ENCODE results near the gene ANKRD11. TPM values are rescaled to one million over a fixed set of nuclear protein-coding genes. Genes with fewer than 3 reads are reported as not detected.

The ANKRD11 gene
- total RNA-seq, 1 donor from 2014 or later = 133 TPM

DNA sequence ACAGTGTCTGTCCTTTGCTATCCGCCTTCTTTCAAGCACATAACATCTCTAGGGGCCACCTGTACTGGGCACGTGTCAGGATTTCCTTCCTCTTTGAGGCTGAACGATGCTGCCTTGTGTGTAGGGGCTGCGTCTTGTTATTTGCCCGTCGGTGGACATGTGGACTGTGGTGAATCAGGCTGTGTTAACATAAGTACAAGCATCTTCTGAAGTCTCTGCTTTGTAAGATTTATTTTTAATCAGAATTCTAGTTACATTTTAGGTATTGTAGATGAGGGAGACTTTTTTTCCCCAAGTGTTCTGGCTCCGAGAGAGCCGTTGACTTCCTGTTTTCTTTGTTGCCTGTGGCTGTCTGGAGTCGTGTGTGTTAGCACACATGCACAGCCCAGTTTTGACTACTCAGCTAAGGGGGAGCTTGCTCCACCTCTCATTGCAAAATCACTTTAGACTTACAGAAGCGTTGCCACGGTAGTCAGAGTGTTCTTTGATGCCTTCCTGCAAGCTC, 43.9 kb upstream of the ANKRD11 start:
- Histone ChIP-seq H3K27me3 (ENCODE audit: control insufficient read depth, insufficient read depth, low read length) (no peaks in the 10 kb centered on the region), H3K4me3 (ENCODE audit: low read depth, low read length) (no peak overlapping the region), H3K36me3 (ENCODE audit: control insufficient read depth, insufficient read depth, low read length) (peaks cover 7% of the 10 kb centered on the region)
- DNase-seq (ENCODE audit: low read depth) = no peak
- TF ChIP-seq, protein P1, sequence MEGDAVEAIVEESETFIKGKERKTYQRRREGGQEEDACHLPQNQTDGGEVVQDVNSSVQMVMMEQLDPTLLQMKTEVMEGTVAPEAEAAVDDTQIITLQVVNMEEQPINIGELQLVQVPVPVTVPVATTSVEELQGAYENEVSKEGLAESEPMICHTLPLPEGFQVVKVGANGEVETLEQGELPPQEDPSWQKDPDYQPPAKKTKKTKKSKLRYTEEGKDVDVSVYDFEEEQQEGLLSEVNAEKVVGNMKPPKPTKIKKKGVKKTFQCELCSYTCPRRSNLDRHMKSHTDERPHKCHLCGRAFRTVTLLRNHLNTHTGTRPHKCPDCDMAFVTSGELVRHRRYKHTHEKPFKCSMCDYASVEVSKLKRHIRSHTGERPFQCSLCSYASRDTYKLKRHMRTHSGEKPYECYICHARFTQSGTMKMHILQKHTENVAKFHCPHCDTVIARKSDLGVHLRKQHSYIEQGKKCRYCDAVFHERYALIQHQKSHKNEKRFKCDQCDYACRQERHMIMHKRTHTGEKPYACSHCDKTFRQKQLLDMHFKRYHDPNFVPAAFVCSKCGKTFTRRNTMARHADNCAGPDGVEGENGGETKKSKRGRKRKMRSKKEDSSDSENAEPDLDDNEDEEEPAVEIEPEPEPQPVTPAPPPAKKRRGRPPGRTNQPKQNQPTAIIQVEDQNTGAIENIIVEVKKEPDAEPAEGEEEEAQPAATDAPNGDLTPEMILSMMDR (IDR thresholded peaks at IDR 0.05; ENCODE audit: insufficient read depth, low read length, poor library complexity, severe bottlenecking) = no peak

DNA sequence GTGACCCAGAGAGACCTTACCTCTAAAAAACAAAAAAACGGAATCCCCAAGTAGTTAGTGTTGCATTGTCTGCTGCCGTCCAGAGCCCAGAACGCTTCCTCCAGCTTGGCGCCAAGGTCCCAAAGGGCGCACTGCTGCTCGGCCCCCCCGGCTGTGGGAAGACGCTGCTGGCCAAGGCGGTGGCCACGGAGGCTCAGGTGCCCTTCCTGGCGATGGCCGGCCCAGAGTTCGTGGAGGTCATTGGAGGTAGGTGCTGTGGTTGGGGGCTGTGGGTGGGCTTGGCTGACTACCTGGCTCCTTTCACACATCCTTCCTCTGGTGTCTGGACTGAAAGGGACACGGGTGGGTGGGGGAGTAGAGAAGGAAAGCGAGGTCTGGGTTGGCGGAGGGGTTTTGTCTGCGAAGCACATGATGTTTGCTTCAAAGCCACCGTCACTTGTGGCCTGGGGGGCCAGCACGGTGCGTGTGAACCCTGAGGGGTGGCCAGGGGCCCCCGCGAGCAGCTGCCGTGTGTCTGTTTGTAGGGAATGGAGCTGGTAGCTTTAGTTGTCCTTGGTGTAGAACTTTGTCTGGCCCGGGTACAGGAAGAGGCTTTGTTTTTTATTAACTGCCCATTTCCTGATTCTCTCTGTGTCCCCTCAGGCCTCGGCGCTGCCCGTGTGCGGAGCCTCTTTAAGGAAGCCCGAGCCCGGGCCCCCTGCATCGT, 41.6 kb upstream of the ANKRD11 start:
- no peak for DNase-seq (ENCODE audit: low read depth)
- no peaks in the 10 kb centered on the region for H3K27me3 ChIP-seq (ENCODE audit: control insufficient read depth, insufficient read depth, low read length)
- H3K36me3 ChIP-seq (ENCODE audit: control insufficient read depth, insufficient read depth, low read length) = peaks cover 7% of the 10 kb centered on the region
- TF ChIP-seq, protein P1 (IDR thresholded peaks at IDR 0.05; ENCODE audit: insufficient read depth, low read length, poor library complexity, severe bottlenecking) = no peak
- H3K4me3 ChIP-seq (ENCODE audit: low read depth, low read length) = no peak overlapping the region

DNA sequence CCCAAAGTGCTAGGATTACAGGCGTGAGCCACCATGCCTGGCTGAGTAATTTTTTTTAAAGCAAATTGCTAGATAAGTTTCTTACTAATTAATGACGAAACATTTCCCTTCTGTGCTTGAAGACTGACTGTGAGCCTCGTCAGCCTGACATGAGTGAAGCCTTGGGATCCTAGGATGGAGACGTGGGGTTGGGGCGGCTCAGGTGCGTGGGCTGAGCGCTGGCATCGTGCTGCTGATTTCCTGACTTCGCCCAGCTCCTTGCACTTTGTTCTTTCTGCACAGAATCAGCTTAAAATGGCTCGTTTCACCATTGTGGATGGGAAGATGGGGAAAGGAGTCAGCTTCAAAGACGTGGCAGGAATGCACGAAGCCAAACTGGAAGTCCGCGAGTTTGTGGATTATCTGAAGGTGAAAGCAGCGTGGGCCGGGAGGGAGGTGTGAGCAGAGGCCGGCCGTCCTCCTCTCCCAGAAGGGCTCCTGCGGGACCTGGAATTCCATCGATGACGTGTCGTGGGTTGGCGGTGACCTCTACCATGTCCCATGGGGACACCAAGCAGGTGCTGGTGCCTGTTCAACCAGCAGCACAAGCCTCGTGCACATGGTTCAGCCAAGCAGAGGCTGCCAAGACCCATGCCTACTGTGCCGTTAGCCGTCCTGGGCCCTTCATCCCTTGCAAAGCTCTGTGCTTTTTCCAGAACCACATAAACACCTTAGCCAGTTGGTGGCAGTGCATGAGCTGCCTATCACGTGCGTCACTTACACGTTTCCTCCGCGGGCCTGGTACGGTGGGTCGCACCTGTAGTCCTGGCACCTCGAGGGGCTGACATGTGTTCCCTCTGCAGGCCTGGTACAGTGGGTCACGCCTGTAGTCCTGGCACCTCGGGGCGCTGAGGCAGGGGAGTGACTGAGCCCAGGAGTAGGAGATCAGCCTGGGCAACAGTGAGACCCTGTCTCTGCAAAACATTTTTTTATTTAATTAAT, 40.3 kb upstream of the ANKRD11 start:
- DNase-seq (ENCODE audit: low read depth) = no peak
- H3K36me3 ChIP-seq (ENCODE audit: control insufficient read depth, insufficient read depth, low read length) = peaks cover 4% of the 10 kb centered on the region
- TF ChIP-seq, protein P1 (IDR thresholded peaks at IDR 0.05; ENCODE audit: insufficient read depth, low read length, poor library complexity, severe bottlenecking) = no peak
- no peaks in the 10 kb centered on the region for H3K27me3 ChIP-seq (ENCODE audit: control insufficient read depth, insufficient read depth, low read length)
- H3K4me3 ChIP-seq (ENCODE audit: low read depth, low read length) = no peak overlapping the region

DNA sequence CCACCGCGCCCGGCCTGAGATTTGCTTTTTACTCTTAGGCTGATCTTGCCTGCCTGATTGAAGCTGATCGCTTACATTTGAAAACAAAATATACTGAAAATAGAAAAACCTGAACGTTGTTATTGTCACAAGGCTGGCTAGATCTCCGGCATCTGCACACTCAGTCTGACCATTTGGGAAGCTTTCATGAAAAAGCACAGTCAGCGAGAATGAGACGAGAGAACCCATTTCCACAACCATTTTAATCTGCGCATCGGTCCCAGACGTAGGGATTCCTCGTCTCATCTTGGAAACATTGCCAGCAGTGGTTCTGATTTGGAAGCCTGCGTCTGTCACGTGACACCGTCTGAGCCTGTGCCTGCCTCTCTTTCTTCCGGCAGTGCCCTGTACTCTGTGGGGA, 38.7 kb upstream of the ANKRD11 start:
- peaks cover 7% of the 10 kb centered on the region for H3K36me3 ChIP-seq (ENCODE audit: control insufficient read depth, insufficient read depth, low read length)
- H3K4me3 ChIP-seq (ENCODE audit: low read depth, low read length) = no peak overlapping the region
- no peak for DNase-seq (ENCODE audit: low read depth)
- no peaks in the 10 kb centered on the region for H3K27me3 ChIP-seq (ENCODE audit: control insufficient read depth, insufficient read depth, low read length)
- TF ChIP-seq, protein P1 (IDR thresholded peaks at IDR 0.05; ENCODE audit: insufficient read depth, low read length, poor library complexity, severe bottlenecking) = no peak

DNA sequence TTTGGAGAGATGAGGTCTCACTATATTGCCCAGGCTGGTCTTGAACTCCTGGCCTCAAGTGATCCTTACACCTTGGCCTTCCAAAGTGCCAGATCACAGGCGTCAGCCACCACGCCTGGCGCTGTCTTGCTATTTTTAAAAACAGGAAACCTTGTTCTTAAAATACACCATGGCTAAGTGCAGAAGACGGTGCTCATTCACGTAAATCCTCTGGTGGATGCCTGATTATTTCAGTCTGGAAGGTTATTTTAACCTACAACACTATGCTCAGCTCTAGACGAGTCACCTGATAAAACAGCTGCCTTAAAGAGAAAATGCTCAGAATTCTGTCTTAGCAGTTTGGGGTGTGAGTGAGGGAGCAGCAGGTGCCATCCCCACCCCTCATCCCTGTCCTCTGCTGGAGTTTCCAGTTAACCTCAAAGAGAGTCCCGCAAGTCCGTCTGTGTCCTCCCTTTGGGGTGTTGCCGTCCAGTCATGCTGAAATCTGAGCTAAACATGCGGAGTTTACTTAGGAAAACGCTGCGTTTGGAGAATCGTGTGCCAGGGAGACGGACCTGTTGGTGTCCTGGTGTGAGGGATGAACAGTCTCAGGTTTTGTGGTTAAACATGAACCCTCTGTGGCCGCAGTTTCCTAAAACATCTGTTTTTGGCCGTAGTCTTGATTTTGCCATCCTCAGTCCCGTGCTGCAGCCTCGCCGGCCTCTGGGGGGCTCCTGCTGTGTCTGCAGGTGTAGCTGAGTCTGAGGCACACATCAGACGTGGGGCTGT, 35.0 kb upstream of the ANKRD11 start:
- TF ChIP-seq, protein P1 (IDR thresholded peaks at IDR 0.05; ENCODE audit: insufficient read depth, low read length, poor library complexity, severe bottlenecking) = no peak
- no peak for DNase-seq (ENCODE audit: low read depth)
- no peak overlapping the region for H3K4me3 ChIP-seq (ENCODE audit: low read depth, low read length)
- H3K36me3 ChIP-seq (ENCODE audit: control insufficient read depth, insufficient read depth, low read length) = peaks cover 5% of the 10 kb centered on the region
- H3K27me3 ChIP-seq (ENCODE audit: control insufficient read depth, insufficient read depth, low read length) = no peaks in the 10 kb centered on the region

All from kidney epithelial cell (primary cell).